Transverse colon (tissue), 4 donors: ENCODE results near the gene THY1. TPM values are rescaled to one million over a fixed set of nuclear protein-coding genes. Genes with fewer than 3 reads are reported as not detected.

Experiments used
- DNase-seq: peaks from one replicate; pipeline ENCODE4 v3.0.0-alpha.2; 2019
- H3K27ac ChIP-seq, 4 donors: fragments of 200-600 bp; sonication (generic); 2 replicates each; pipeline ENCODE4 v1.5.1; 2016 to 2018; ENCODE audit warnings: inconsistent platforms in 4 of 4
- H3K27me3 ChIP-seq: fragments of 200-600 bp; sonication (generic); 2 replicates; pipeline ENCODE4 v1.5.1; 2017; ENCODE audit warnings: inconsistent platforms
- H3K36me3 ChIP-seq, 4 donors: fragments of 200-600 bp; sonication (generic); 2 replicates each; pipeline ENCODE4 v1.5.1; 2017 to 2019; ENCODE audit warnings: inconsistent platforms in 4 of 4
- H3K4me1 ChIP-seq, 4 donors: fragments of 200-600 bp; sonication (generic); 2 replicates each; pipeline ENCODE4 v1.5.1; 2017 to 2020; ENCODE audit warnings: inconsistent platforms in 4 of 4
- H3K4me3 ChIP-seq, 4 donors: fragments of 200-600 bp; sonication (generic); 1 replicate in 1 of 4; 2 replicates in 3 of 4; pipeline versions ENCODE4 v1.5.1 to v1.6.1; 2017 to 2019; ENCODE audit warnings: inconsistent platforms in 4 of 4
- H3K9me3 ChIP-seq, 2 donors: fragments of 200-600 bp; sonication (generic); 2 replicates each; pipeline ENCODE4 v1.5.1; 2017 to 2019; ENCODE audit warnings: inconsistent platforms in 2 of 2
- EP300 ChIP-seq: sonication (generic); formaldehyde crosslinking; IDR thresholded peaks from one replicate; pipeline ENCODE4 v1.6.1; 2017; ENCODE audit warnings: antibody characterized with exemption, low read depth
- POLR2A ChIP-seq: fragments of 450-650 bp; IDR thresholded peaks from one replicate; pipeline ENCODE4 v1.6.1; 2016; ENCODE audit warnings: antibody characterized with exemption, mild to moderate bottlenecking, moderate library complexity
- POLR2AphosphoS5 ChIP-seq, 3 donors: sonication (generic); formaldehyde crosslinking; IDR thresholded peaks; one replicate each; pipeline ENCODE4 v1.6.1; 2016; ENCODE audit warnings: antibody characterized with exemption in 3 of 3
- WGBS, 2 donors: methylation state at CpG; one replicate each; pipeline ENCODE4 v1.1.5; 2018; ENCODE audit warnings: low coverage in 1 of 2; 5-methylcytosine and 5-hydroxymethylcytosine counted together
- in situ Hi-C, 4 donors: fragments of 200-750 bp; cut with MboI; loops; one replicate each; pipeline versions ENCODE4 v1.15.0 to v1.15.1; 2017; ENCODE audit warnings: low sequenced_read_pairs in 3 of 4, low pct_ligation_motif_present in 1 of 4, low pct_unique_long_range_greater_than_20kb in 1 of 4
- intact Hi-C: fragments of 100-400 bp; cut with DNase I; formaldehyde crosslinking; loops from one replicate; pipeline ENCODE4 v1.15.1; 2023; ENCODE audit warnings: low total_unique reads
- total RNA-seq, 4 donors: library from RNA; depleted of rRNA; stranded (reverse); fragments of >200 nt; gene quantifications; one replicate each; pipeline ENCODE4 v1.1.0, GENCODE V29; 2016
- TF ChIP-seq, protein P1 (sequence below), 5 experiments: fragments of 200-600 bp in 3 of 5; fragments of 450-650 bp in 2 of 5; sonication (generic) in 3 of 5; IDR thresholded peaks; 1 replicate in 2 of 5; 2 replicates in 3 of 5; pipeline ENCODE4 v1.5.1; 2016 to 2017; ENCODE audit warnings: antibody characterized with exemption in 5 of 5, inconsistent platforms in 3 of 5, mild to moderate bottlenecking in 2 of 5, moderate library complexity in 1 of 5

Gene THY1
- 10 to 100 TPM in 3 of 4 donors, 1 to 10 TPM in 1; 5.6 to 17.6 (median 12.8) TPM for total RNA-seq

DNA sequence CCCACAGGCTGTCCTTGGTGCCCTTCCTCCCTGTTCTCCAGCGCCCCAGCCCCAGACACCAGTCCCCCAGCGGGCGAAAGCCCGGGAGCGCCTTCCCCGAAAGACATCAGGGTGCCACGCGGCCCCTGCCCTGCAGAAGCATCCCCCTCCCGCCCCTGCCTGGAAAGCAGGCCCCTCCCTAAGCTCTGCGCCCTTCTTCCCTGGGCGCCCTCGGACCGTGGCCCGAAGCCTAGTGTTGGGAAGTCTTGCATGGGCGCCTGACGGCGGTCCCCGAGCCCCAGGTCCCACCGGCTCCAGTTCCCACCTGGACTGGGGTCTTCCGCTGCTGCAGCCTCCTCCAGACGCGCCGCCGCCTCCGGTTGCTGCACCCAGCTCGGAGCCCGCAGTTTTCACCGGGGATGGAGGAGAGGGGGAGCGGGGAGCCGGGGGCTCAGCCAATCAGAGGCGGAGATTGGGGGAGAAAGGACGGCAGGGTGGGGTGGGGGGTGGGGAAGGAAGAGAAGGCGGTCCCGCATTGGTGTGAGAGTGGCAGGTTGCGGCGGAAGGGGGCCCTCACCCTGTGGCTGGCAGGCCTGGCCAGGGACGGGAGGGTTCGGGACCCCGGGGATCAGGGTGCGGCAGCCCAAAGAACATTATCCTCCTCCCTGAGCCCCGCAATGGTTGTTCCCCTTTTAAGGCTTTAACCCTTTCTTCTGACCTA lies at the start of gene THY1:
Gene THY1 (minus strand): TSS at position 364 of the 700 bp plus-strand sequence. CDS start 2,267 bp downstream, outside the sequence.
- 14% methylated on average over 40 of the region's 41 CpGs; no CpG with 5 or more reads in 1 of the 2 donors for WGBS, 2 donors
- in situ Hi-C loops = no loop called here
- no peak for DNase-seq
- Histone ChIP-seq H3K27me3 (peaks cover 38% of the 10 kb centered on the region), H3K9me3 (no peaks in the 10 kb centered on the region), H3K36me3 (no peaks in the 10 kb centered on the region), H3K4me1 (peaks cover 0 to 16% (median 2%) of the 10 kb centered on the region in 4 donors), H3K4me3 (peak within 1 kb of the TSS; percentile 10 to 50 (median 38)), H3K27ac (peak within 1 kb of the TSS; percentile 70 to 71 (median 70))
- TF ChIP-seq POLR2A (no peak), POLR2AphosphoS5 (IDR thresholded peaks at IDR 0.05) (peak in 1 of 3 donors; percentile 58), EP300 (no peak)
- TF ChIP-seq, protein P1, sequence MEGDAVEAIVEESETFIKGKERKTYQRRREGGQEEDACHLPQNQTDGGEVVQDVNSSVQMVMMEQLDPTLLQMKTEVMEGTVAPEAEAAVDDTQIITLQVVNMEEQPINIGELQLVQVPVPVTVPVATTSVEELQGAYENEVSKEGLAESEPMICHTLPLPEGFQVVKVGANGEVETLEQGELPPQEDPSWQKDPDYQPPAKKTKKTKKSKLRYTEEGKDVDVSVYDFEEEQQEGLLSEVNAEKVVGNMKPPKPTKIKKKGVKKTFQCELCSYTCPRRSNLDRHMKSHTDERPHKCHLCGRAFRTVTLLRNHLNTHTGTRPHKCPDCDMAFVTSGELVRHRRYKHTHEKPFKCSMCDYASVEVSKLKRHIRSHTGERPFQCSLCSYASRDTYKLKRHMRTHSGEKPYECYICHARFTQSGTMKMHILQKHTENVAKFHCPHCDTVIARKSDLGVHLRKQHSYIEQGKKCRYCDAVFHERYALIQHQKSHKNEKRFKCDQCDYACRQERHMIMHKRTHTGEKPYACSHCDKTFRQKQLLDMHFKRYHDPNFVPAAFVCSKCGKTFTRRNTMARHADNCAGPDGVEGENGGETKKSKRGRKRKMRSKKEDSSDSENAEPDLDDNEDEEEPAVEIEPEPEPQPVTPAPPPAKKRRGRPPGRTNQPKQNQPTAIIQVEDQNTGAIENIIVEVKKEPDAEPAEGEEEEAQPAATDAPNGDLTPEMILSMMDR (IDR thresholded peaks at IDR 0.05) = no peak
- intact Hi-C loops = no loop called here

DNA sequence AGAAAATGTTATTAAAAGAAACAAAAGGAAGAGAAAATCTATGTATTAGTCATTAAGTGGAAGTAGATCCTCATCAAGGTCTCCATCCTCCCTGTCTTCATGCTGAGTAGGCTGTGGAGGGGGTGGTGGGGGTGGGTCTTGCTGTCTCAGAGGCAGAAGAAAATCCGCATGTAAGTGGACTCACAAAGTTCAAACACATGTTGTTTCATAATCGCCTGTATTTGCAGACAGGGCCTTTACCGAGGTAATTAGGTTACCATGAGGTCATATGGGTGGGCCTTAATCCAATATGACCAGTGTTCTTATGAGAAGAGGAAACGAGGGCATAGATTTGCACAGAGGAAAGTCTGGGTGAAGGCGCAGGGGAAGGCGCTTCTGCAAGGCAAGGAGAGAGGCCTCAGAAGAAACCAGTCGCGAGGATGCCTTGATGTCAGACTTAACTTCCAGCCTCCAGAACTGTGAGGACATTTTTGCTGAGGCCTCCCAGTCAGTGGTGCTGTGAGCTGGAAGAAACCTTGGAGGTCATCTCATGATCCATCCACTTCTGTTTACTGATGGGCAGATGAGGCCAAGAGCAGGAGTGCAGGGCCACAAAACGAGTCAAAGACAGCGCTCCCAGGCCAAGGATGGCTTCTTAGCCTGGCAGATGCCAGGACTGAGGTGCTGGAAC lies 49.3 kb upstream of the THY1 start:
- intact Hi-C loops = loop anchor here (5.0 kb wide), 1 partner anchor 115 kb away; no protein-coding TSS in a partner anchor
- DNase-seq = no peak

DNA sequence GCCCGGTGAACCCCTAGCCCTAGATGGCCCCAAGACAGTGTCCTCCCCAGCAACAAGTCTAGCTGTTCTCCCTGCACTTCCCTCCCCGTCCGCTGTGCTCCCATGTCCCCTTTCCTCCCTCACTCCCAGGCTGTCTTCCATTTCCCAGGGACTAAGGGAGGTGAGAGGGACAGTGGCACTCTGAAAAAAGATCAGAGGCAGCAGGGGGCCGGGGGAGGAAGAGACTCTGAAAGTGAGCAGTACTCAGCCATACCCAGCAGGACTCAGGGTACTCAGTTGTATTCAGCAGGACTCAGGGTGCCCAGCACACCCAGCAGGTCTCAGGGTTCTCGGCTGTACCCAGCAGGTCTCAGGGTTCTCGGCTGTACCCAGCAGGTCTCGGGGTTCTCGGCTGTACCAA lies 48.4 kb upstream of the THY1 start:
- Histone ChIP-seq H3K4me1 (peaks cover 0 to 3% (median 0%) of the 10 kb centered on the region in 4 donors), H3K27me3 (peaks cover 4% of the 10 kb centered on the region), H3K27ac (peak overlapping the region in 1 of 4 donors; percentile 61), H3K4me3 (no peak overlapping the region), H3K36me3 (no peaks in the 10 kb centered on the region), H3K9me3 (peaks cover 0 to 5% of the 10 kb centered on the region in 2 donors)
- intact Hi-C loops = loop anchor here (5.0 kb wide), 1 partner anchor 114 kb away; no protein-coding TSS in a partner anchor
- in situ Hi-C loops = loop anchor here in 3 of 4 donors (5.0 to 10.0 kb wide), 2 partner anchors 114 to 117 kb away; no protein-coding TSS in a partner anchor
- 67 to 86% methylated on average over 1 to 8 of the region's 8 CpGs for WGBS, 2 donors
- no peak for DNase-seq
- TF ChIP-seq EP300 = no peak
- no peak for TF ChIP-seq POLR2AphosphoS5 (IDR thresholded peaks at IDR 0.05)
- no peak for TF ChIP-seq POLR2A
- TF ChIP-seq, protein P1 (IDR thresholded peaks at IDR 0.05) = no peak

More for the DNA sequence above, 49.3 kb upstream of the THY1 start:
- Histone ChIP-seq H3K27me3 (peaks cover 4% of the 10 kb centered on the region), H3K4me3 (no peak overlapping the region), H3K36me3 (no peaks in the 10 kb centered on the region), H3K9me3 (no peaks in the 10 kb centered on the region), H3K4me1 (peaks cover 0 to 3% (median 0%) of the 10 kb centered on the region in 4 donors), H3K27ac (no peak overlapping the region)
- WGBS, 2 donors = 72 to 82% methylated on average over 8 to 10 of the region's 10 CpGs
- TF ChIP-seq, protein P1 (IDR thresholded peaks at IDR 0.05) = no peak
- TF ChIP-seq POLR2AphosphoS5 (IDR thresholded peaks at IDR 0.05) = no peak
- in situ Hi-C loops = loop anchor here in 3 of 4 donors (5.0 to 10.0 kb wide), 2 partner anchors 115 to 118 kb away; no protein-coding TSS in a partner anchor
